ENCODE data around the gene CCDC38. TPM values are rescaled to one million over a fixed set of nuclear protein-coding genes. Genes with fewer than 3 reads are reported as not detected.
A peak's percentile ranks its signal among the peaks of the same experiment; 100 is the strongest.

The CCDC38 gene
- total RNA-seq, 1 experiment from 2014 or later: not detected

DNA sequence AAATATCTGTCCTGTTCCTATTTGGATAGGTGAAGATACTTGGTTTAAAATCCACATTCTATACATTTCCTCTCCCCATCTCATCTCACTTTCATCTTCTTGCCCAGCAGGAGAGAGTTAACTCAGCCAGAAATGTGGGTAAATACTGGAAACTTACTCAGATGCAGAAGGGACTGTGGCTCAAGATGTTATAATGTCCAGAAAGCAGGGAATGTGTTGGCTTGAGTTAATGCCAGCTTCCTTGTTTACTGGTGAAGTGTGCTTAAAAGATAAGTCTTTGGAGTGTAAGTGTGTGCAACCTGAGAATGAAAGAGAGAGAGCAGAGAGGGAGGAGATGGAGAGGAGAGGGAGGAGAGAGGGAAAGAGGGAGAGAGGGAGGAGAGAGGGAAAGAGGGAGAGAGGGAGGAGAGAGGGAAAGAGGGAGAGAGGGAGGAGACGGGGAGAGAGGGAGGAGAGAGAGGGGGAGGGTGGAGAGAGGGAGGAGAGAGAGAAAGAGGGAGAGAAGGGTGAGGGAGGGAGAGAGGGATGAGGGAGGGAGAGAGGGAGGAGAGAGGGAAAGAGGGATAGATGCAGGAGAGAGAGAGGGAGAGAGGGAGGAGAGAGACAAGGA lies 105.7 kb downstream of the CCDC38 start:
- peak; percentile 37 for DNase-seq (ENCODE audit: low read depth)

DNA sequence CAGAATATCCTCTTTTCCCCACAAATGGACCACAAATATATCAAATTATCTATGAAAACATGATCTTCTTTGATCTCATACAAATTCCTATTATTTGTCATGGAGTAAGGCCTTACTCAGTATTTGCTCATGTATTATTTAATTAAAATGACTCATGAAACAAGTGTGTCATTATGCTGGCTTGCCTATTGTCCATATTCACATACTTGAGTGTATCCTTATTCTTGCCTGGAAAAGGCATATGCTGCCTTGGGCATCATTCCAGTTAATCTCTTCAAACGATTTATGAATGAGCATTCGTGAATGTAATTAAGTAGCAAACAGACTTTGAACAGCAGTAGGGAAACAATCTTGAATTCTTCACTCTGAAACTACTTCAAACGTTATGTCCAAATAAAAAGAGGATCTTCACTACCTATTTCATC lies 106.2 kb downstream of the CCDC38 start:
- DNase-seq (ENCODE audit: low read depth): peak; percentile 64

DNA sequence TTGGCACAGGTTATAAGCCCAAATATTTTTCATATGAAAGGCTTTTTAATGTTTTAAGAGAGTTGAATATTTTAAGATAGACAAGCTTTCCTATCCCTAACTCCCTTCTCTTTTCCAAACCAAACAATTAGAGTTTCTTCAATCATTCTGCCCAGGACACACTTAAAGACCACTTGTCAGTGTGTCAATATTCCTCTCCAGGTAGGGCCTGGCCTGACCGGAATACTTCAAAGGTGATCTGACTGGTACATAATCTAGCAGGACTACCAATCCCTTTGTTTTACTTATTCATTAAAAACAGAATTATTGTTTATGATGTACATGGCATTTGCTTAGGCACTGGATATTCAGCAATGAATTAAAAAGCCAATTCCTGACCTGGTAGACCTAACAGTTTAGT lies 107.8 kb downstream of the CCDC38 start:
- DNase-seq (ENCODE audit: low read depth): no peak

GRCh38 chr12:95830335-95831089 lies 111.9 kb downstream of the CCDC38 start:
- DNase-seq (ENCODE audit: low read depth): no peak

DNA sequence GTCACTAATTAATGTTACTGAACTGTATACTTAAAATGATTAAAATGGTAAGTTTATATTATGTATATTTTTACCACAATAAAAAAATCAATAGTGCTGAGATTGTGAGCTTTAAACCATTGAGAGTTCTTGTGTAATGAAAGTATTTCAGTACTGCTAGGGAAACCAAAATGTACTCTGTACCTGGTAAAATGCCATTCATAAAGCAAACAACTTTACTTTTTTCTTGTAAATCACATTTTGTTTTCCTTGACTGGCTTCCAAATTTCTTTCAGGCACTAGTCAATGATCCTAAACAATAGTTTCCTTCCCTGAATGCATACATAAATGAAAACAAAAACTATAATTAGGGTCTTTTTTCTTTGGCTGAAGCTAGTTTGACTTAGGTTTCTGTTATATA lies 113.0 kb downstream of the CCDC38 start:
- DNase-seq (ENCODE audit: low read depth): no peak

DNA sequence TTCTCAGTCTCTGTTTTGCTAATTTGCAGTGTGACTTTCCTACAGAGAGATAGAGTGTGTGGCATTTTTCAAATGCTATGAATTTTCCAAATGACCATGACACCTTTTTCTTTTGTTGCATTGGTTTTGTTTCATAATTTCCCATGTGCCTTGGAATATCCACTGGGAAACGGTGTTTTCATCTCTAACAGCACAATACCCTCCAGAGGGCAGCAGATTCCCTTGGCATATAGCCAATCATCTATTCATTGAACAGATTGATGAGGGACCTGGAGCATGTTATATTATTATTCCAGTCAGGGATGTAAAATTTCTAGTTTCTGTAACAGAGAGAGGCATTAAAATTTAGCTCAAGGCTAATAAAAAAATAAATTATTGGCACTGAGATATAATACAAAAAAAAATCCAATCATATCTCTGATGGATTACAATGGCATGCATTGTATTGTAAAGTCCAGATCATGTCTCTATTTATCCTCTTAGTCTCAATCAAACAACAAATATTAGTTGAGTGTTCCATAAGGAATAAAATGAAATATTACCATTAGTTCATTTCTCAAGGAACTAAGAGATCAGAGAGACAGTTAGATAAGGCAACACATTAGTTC lies 122.2 kb downstream of the CCDC38 start:
- DNase-seq (ENCODE audit: low read depth): peak; percentile 58

Other genes with a start within 250 kb of the CCDC38 start
- 17.6 and 19.0 TPM in 2 replicates for gene NTN4, start 151.8 kb downstream of the CCDC38 start, total RNA-seq (2014; rRNA removed)
- 10.0 and 10.8 TPM in 2 replicates for gene SNRPF, start 83.7 kb downstream of the CCDC38 start, total RNA-seq (2014; rRNA removed)
- gene AMDHD1, start 717 bp upstream of the CCDC38 start, total RNA-seq (2014; rRNA removed): 0.17 and 0.45 TPM in 2 replicates
- 0.17 TPM in 1 of 2 replicates, not detected in the other for gene HAL, start 53.7 kb upstream of the CCDC38 start, total RNA-seq (2014; rRNA removed)
- gene LTA4H, start 93.0 kb upstream of the CCDC38 start, total RNA-seq (2014; rRNA removed): 82.0 and 92.0 TPM in 2 replicates